Activated CD4-positive, CD25-positive, alpha-beta regulatory T cell (primary cell): ENCODE results near the gene TANC1.

Source experiments
- DNase-seq, 4 experiments: peaks; one replicate each; lab custom pipeline; 2025; lab: John Stamatoyannopoulos, UW

TANC1 gene

GRCh38 chr2:159266554-159266953, 298.1 kb downstream of the TANC1 start:
- DNase-seq: no peak

GRCh38 chr2:159267921-159268320, 299.5 kb downstream of the TANC1 start:
- DNase-seq: no peak

GRCh38 chr2:159270744-159271379, 302.4 kb downstream of the TANC1 start:
- no peak for DNase-seq

- DNase-seq: no peak
These were observed 303.7 kb downstream of the TANC1 start for GRCh38 chr2:159272156-159272555.

- no peak for DNase-seq
These were observed 306.7 kb downstream of the TANC1 start for GRCh38 chr2:159275111-159275510.

GRCh38 chr2:159279700-159280099, 311.3 kb downstream of the TANC1 start:
- DNase-seq: no peak

GRCh38 chr2:159281002-159281401, 312.6 kb downstream of the TANC1 start:
- no peak for DNase-seq
